HEK293 (cell line): ENCODE results near the gene WDR4.
"Not testable (repeated sequence)": the region's sequence is repeated elsewhere in the genome, so short reads cannot be mapped to it uniquely, and the experiment has no call there.

Experiments used
- CTCF ChIA-PET: fragments of 350-600 bp; formaldehyde crosslinking; extraction: SDS; loops from one replicate; lab custom pipeline; 2021; ENCODE audit warnings: antibody characterized with exemption; lab: Yijun Ruan, JAX
- POLR2A ChIA-PET: fragments of 300-600 bp; formaldehyde crosslinking; extraction: SDS; loops from one replicate; lab custom pipeline; 2020; ENCODE audit warnings: antibody characterized with exemption, inconsistent platforms; lab: Yijun Ruan, JAX
- H3K27ac ChIP-seq: fragments of 200-500 bp; sonication (Bioruptor generic); 2 replicates; pipeline ENCODE4 v1.5.1; 2014; ENCODE audit warnings: low read depth, low read length, control low read depth, inconsistent platforms; ENCODE audit errors: extremely low read depth
- H3K36me3 ChIP-seq, 2 experiments: fragments of 200-500 bp in 1 of 2; sonication (Bioruptor generic) in 1 of 2; 1 replicate in 1 of 2; 2 replicates in 1 of 2; pipeline ENCODE4 v1.5.1; 2014 to 2017; ENCODE audit warnings: inconsistent platforms in 2 of 2, low read length in 2 of 2; ENCODE audit not compliant: control insufficient read depth in 2 of 2, insufficient read depth in 1 of 2
- H3K4me1 ChIP-seq: fragments of 200-500 bp; sonication (Bioruptor generic); 2 replicates; pipeline ENCODE4 v1.5.1; 2014; ENCODE audit warnings: mild to moderate bottlenecking, low read length, inconsistent platforms; ENCODE audit not compliant: control insufficient read depth, insufficient read depth
- H3K4me3 ChIP-seq: 2 replicates; pipeline ENCODE4 v1.5.1; 2011; ENCODE audit warnings: low read depth, mild to moderate bottlenecking, control low read depth, low read length, moderate library complexity
- H3K9me3 ChIP-seq: fragments of 200-500 bp; sonication (Bioruptor generic); 2 replicates; pipeline ENCODE4 v1.5.1; 2014; ENCODE audit warnings: low read depth, low read length, inconsistent platforms; ENCODE audit not compliant: control insufficient read depth, insufficient read depth
- BCL6B ChIP-seq: fragments of 450-650 bp; formaldehyde crosslinking; IDR thresholded peaks from 2 replicates; pipeline ENCODE4 v1.5.1; 2017; ENCODE audit warnings: missing biosample characterization, missing genetic modification characterization
- GLIS1 ChIP-seq: fragments of 450-650 bp; formaldehyde crosslinking; IDR thresholded peaks from 2 replicates; pipeline ENCODE4 v1.5.1; 2016; ENCODE audit warnings: missing biosample characterization, missing genetic modification characterization
- HOXD13 ChIP-seq: sonication (generic); formaldehyde crosslinking; IDR thresholded peaks from 2 replicates; pipeline ENCODE4 v1.8.0; 2022; ENCODE audit warnings: missing genetic modification reagents, borderline replicate concordance
- KLF8 ChIP-seq: fragments of 450-650 bp; formaldehyde crosslinking; IDR thresholded peaks from 2 replicates; pipeline ENCODE4 v1.5.1; 2016; ENCODE audit warnings: missing biosample characterization, missing genetic modification characterization
- REST ChIP-seq: fragments of 450-650 bp; formaldehyde crosslinking; IDR thresholded peaks from 2 replicates; pipeline ENCODE4 v1.5.1; 2016; ENCODE audit warnings: missing biosample characterization, missing genetic modification characterization
- SETDB1 ChIP-seq: IDR thresholded peaks from one replicate; pipeline ENCODE4 v1.6.1; 2017; ENCODE audit warnings: mild to moderate bottlenecking, low read length, moderate library complexity, mixed read lengths; ENCODE audit not compliant: insufficient read length
- WT1 ChIP-seq: fragments of 450-650 bp; formaldehyde crosslinking; IDR thresholded peaks from 2 replicates; pipeline ENCODE4 v1.5.1; 2016; ENCODE audit warnings: missing biosample characterization, missing genetic modification characterization
- ZNF114 ChIP-seq: fragments of 450-650 bp; formaldehyde crosslinking; IDR thresholded peaks from 2 replicates; pipeline ENCODE4 v1.5.0; 2017; ENCODE audit warnings: missing biosample characterization, missing genetic modification characterization
- ZNF211 ChIP-seq: fragments of 450-650 bp; formaldehyde crosslinking; IDR thresholded peaks from 2 replicates; pipeline ENCODE4 v1.5.1; 2016; ENCODE audit warnings: low read depth, missing biosample characterization, missing genetic modification characterization
- ZNF335 ChIP-seq: fragments of 450-650 bp; formaldehyde crosslinking; conservative IDR thresholded peaks from 2 replicates; pipeline ENCODE4 v1.5.1; 2016; ENCODE audit warnings: missing biosample characterization, missing genetic modification characterization
- ZNF37A ChIP-seq: fragments of 450-650 bp; IDR thresholded peaks from 2 replicates; pipeline ENCODE4 v1.5.1; 2018; ENCODE audit warnings: missing biosample characterization, missing genetic modification characterization
- ZNF530 ChIP-seq: fragments of 450-650 bp; formaldehyde crosslinking; IDR thresholded peaks from 2 replicates; pipeline ENCODE4 v1.5.1; 2016; ENCODE audit warnings: low read depth, missing biosample characterization, missing genetic modification characterization
- ZNF548 ChIP-seq: fragments of 450-650 bp; formaldehyde crosslinking; IDR thresholded peaks from 2 replicates; pipeline ENCODE4 v1.5.1; 2016; ENCODE audit warnings: missing biosample characterization, missing genetic modification characterization
- TF ChIP-seq, protein P1 (sequence below): fragments of 450-650 bp; formaldehyde crosslinking; conservative IDR thresholded peaks from 2 replicates; pipeline ENCODE4 v1.5.1; 2016; ENCODE audit warnings: low read depth, missing biosample characterization, missing genetic modification characterization
- TF ChIP-seq, protein P2 (sequence below): fragments of 450-650 bp; formaldehyde crosslinking; IDR thresholded peaks from 2 replicates; pipeline ENCODE4 v1.5.1; 2016; ENCODE audit warnings: missing biosample characterization, missing genetic modification characterization

Gene WDR4

DNA sequence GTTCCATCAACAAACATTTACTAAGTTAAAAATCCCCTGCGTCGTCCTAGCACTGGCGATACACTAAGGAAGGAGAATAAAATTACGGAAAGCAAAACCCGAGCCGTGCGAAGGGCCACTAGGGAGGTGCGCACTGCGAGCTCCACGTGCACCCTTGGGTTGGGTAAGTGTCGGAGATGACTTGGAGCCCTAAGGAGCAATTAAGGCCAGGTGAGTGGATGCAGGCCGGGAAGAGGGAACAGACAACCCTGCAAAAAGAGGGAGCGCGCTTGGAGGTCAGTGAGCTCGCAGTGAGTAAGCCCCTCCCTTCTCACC lies 704 bp downstream of the WDR4 start (continued):
- TF ChIP-seq REST (no peak), ZNF548 (tag by site-specific recombination) (no peak), ZNF37A (no peak), BCL6B (tag by site-specific recombination) (no peak), ZNF114 (tag by site-specific recombination) (no peak), ZNF211 (tag by site-specific recombination) (no peak), GLIS1 (0 out of 2 replicates have a peak, but pooled peaks have one; percentile 49), HOXD13 (CRISPR knock-in tag) (no peak), ZNF335 (tag by site-specific recombination) (no peak), ZNF530 (tag by site-specific recombination) (no peak), WT1 (tag by site-specific recombination) (no peak)
- TF ChIP-seq, protein P1, sequence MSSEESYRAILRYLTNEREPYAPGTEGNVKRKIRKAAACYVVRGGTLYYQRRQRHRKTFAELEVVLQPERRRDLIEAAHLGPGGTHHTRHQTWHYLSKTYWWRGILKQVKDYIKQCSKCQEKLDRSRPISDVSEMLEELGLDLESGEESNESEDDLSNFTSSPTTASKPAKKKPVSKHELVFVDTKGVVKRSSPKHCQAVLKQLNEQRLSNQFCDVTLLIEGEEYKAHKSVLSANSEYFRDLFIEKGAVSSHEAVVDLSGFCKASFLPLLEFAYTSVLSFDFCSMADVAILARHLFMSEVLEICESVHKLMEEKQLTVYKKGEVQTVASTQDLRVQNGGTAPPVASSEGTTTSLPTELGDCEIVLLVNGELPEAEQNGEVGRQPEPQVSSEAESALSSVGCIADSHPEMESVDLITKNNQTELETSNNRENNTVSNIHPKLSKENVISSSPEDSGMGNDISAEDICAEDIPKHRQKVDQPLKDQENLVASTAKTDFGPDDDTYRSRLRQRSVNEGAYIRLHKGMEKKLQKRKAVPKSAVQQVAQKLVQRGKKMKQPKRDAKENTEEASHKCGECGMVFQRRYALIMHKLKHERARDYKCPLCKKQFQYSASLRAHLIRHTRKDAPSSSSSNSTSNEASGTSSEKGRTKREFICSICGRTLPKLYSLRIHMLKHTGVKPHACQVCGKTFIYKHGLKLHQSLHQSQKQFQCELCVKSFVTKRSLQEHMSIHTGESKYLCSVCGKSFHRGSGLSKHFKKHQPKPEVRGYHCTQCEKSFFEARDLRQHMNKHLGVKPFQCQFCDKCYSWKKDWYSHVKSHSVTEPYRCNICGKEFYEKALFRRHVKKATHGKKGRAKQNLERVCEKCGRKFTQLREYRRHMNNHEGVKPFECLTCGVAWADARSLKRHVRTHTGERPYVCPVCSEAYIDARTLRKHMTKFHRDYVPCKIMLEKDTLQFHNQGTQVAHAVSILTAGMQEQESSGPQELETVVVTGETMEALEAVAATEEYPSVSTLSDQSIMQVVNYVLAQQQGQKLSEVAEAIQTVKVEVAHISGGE (tag by site-specific recombination) = no peak
- TF ChIP-seq, protein P2, sequence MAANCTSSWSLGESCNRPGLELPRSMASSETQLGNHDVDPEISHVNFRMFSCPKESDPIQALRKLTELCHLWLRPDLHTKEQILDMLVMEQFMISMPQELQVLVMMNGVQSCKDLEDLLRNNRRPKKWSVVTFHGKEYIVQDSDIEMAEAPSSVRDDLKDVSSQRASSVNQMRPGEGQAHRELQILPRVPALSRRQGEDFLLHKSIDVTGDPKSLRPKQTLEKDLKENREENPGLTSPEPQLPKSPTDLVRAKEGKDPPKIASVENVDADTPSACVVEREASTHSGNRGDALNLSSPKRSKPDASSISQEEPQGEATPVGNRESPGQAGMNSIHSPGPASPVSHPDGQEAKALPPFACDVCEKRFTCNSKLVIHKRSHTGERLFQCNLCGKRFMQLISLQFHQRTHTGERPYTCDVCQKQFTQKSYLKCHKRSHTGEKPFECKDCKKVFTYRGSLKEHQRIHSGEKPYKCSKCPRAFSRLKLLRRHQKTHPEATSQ (tag by site-specific recombination) = no peak

DNA sequence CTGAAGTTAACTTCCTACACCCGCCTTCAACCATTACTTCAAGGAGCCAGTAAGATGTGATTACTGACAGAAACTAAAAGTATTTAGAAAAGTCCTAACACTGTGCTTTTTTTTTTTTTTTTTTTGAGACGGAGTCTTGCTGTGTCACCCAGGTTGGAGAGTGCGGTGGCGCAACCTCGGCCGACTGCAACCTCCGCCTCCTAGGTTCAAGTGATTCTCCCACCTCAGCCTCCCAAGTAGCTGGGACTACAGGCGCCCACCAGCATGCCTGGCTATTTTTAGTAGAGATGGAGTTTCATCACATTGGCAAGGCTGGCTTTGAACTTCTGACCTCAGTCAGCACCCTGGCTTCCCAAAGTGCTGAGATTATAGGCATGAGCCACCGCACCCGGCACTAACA lies 3.5 kb downstream of the WDR4 start:
- CTCF ChIA-PET = interaction anchor here (0.5 kb wide), 1 partner anchor 12 kb away, joined by 3 read pairs; no protein-coding TSS in a partner anchor
- H3K27ac ChIP-seq, H3K4me3 ChIP-seq, H3K4me1 ChIP-seq, POLR2A ChIA-PET, H3K9me3 ChIP-seq: not testable (repeated sequence)
- peaks cover 48 to 49% of the 10 kb centered on the region in 2 experiments for H3K36me3 ChIP-seq

DNA sequence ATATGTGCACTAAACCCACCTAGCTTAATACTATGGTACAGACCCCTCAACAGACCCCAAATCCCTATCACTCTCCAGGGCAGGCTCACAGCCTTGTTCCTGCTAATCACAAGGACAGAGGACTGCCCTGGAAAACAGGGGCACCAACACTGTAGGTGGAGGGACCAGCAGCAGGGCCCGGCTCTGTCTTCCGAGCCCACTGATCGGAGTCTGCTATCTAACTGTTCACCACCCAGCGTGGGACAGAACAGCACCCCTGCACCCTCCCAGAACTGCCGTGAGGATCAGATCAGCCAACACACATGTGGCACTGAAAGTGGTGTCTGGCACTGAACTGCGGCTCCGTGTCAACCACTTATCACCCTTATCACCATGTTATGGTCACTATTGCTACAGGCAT lies 6.2 kb downstream of the WDR4 start:
- no peak overlapping the region for H3K4me3 ChIP-seq
- H3K9me3 ChIP-seq = no peaks in the 10 kb centered on the region
- TF ChIP-seq SETDB1 = no peak
- no peak for TF ChIP-seq GLIS1
- TF ChIP-seq KLF8 (tag by site-specific recombination) = no peak
- TF ChIP-seq, all 188 proteins: peak for 0
- ChIA-PET POLR2A (interaction anchor here (1.2 kb wide), 1 partner anchor 12 kb away, joined by 8 read pairs; no protein-coding TSS in a partner anchor), CTCF (no interaction called here)
- H3K27ac ChIP-seq = no peak overlapping the region
- peaks cover 64 to 75% of the 10 kb centered on the region in 2 experiments for H3K36me3 ChIP-seq
- H3K4me1 ChIP-seq = no peaks in the 10 kb centered on the region
